ENCODE data around the gene GRIK4. TPM values are rescaled to one million over a fixed set of nuclear protein-coding genes. Genes with fewer than 3 reads are reported as not detected.

The GRIK4 gene
- polyA plus RNA-seq, 1 of the 3 experiments (the other 2 are of a cell fraction), result 0.03 TPM

GRCh38 chr11:120501440-120501839, 10.1 kb upstream of the GRIK4 start:
- no peaks in the 10 kb centered on the region for H3K36me3 ChIP-seq (replicated peaks in 1 of 2; ENCODE audit: control insufficient read depth in 1 of 2, insufficient read depth in 2 of 2, low read length in 1 of 2)
- H3K27me3 ChIP-seq (ENCODE audit: insufficient read depth), result no peaks in the 10 kb centered on the region
- H3K9me3 ChIP-seq, result no peaks in the 10 kb centered on the region
- ChIA-PET POLR2A (interaction anchor here (0.6 kb wide), 1 partner anchor 176 kb away, joined by 3 read pairs; no protein-coding TSS in a partner anchor), CTCF (interaction anchor here (0.8 to 4.6 kb wide), 9 partner anchors 10 to 609 kb away, joined by 3 to 42 read pairs (median 4); partner anchors contain the start of gene GRIK4)
- no peaks in the 10 kb centered on the region for H3K4me1 ChIP-seq (ENCODE audit: control insufficient read depth in 1 of 2, insufficient read depth in 2 of 2, low read depth in 1 of 2, low read length in 1 of 2)
- no peak overlapping the region for H3K9ac ChIP-seq
- no peak for DNase-seq
- no peak overlapping the region for H3K4me2 ChIP-seq
- no peak overlapping the region for H3K27ac ChIP-seq (ENCODE audit: low read depth in 2 of 2, low read length in 1 of 2)
- H3F3A ChIP-seq (replicated peaks; ENCODE audit: insufficient read depth), result peaks cover 5% of the 10 kb centered on the region
- no peaks in the 10 kb centered on the region for H4K20me1 ChIP-seq (ENCODE audit: insufficient read depth)
- WGBS (ENCODE audit: low lambda C conversion rate), result 81% methylated on average over 2 of the region's 2 CpGs
- TF ChIP-seq MEF2A (IDR thresholded peaks at IDR 0.05; ENCODE audit: borderline replicate concordance, low read depth) (no peak), SIN3A (IDR thresholded peaks at IDR 0.05; ENCODE audit: borderline replicate concordance, low read depth, low read length) (no peak), MXI1 (IDR thresholded peaks at IDR 0.05; ENCODE audit: low read depth, low read length) (no peak), RFX5 (IDR thresholded peaks at IDR 0.05; ENCODE audit: low read length) (no peak), POLR2AphosphoS5 (IDR thresholded peaks at IDR 0.05; ENCODE audit: low read depth, low read length) (no peak), TAF1 (IDR thresholded peaks at IDR 0.05; ENCODE audit: borderline replicate concordance, low read depth, low read length) (no peak), JUND (IDR thresholded peaks at IDR 0.05) (no peak), USF1 (IDR thresholded peaks at IDR 0.05; ENCODE audit: borderline replicate concordance, low read depth) (no peak), EZH2phosphoT487 (IDR thresholded peaks at IDR 0.05; ENCODE audit: borderline replicate concordance, low read depth) (no peak)
- H2AFZ ChIP-seq (ENCODE audit: low read depth), result no peak overlapping the region
- H3K4me3 ChIP-seq (ENCODE audit: low read depth in 2 of 2, low read length in 1 of 2), result no peak overlapping the region
- no peaks in the 10 kb centered on the region for H3K9me2 ChIP-seq
- H3K79me2 ChIP-seq (ENCODE audit: insufficient read depth), result no peaks in the 10 kb centered on the region

DNA sequence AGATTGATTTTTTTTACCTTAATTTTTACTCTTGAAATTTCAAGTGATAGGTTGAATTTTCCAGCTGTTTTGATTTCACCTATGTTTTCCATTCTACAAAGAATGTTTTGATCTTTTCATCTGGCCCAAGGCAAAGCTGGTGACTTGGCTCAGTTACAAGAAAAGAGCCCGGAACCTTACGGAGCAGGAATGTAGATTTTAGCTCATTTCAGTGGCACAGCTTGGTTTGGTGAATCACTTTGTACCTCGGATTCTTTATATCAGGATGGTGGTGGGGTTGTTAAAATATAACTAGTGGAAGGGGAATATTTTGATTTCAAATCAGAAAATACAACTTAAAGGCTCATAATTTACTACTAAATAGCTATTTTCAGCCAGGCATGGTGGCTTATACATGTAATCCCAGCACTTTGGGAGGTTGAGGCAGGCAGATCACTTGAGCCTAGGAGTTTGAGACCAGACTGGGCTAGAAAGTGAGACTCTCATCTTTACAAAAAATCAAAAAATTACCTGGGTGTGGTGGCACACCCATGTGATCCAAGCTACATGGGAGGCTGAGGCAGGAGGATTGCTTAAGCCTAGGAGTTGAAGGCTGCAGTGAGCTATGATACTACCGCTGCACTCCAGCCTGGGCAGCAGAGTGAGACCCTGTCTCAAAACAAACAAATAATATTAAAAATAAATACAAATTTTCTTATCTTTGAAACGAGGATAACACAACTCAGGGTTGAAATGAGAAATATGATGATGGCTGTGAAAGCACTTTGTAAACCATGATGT, 9.4 kb upstream of the GRIK4 start:
- CTCF ChIA-PET, result interaction anchor here (0.9 to 4.6 kb wide), 9 partner anchors 9 to 609 kb away, joined by 3 to 42 read pairs (median 5); partner anchors contain the start of genes ARHGEF12 and GRIK4
- Histone ChIP-seq H3K4me1 (ENCODE audit: control insufficient read depth in 1 of 2, insufficient read depth in 2 of 2, low read depth in 1 of 2, low read length in 1 of 2) (no peaks in the 10 kb centered on the region), H3K9ac (no peak overlapping the region), H3K4me3 (ENCODE audit: low read depth in 2 of 2, low read length in 1 of 2) (no peak overlapping the region), H4K20me1 (ENCODE audit: insufficient read depth) (no peaks in the 10 kb centered on the region), H3K4me2 (no peak overlapping the region), H3K9me2 (no peaks in the 10 kb centered on the region), H3K36me3 (replicated peaks in 1 of 2; ENCODE audit: control insufficient read depth in 1 of 2, insufficient read depth in 2 of 2, low read length in 1 of 2) (no peaks in the 10 kb centered on the region), H3K27me3 (ENCODE audit: insufficient read depth) (no peaks in the 10 kb centered on the region), H3K27ac (ENCODE audit: low read depth in 2 of 2, low read length in 1 of 2) (no peak overlapping the region), H3K79me2 (ENCODE audit: insufficient read depth) (no peaks in the 10 kb centered on the region), H2AFZ (ENCODE audit: low read depth) (no peak overlapping the region), H3F3A (replicated peaks; ENCODE audit: insufficient read depth) (peaks cover 5% of the 10 kb centered on the region), H3K9me3 (no peaks in the 10 kb centered on the region)
- 76% methylated on average over 5 of the region's 5 CpGs for WGBS (ENCODE audit: low lambda C conversion rate)
- DNase-seq, result no peak
- POLR2A ChIA-PET, result no interaction called here
- TF ChIP-seq, protein P1, sequence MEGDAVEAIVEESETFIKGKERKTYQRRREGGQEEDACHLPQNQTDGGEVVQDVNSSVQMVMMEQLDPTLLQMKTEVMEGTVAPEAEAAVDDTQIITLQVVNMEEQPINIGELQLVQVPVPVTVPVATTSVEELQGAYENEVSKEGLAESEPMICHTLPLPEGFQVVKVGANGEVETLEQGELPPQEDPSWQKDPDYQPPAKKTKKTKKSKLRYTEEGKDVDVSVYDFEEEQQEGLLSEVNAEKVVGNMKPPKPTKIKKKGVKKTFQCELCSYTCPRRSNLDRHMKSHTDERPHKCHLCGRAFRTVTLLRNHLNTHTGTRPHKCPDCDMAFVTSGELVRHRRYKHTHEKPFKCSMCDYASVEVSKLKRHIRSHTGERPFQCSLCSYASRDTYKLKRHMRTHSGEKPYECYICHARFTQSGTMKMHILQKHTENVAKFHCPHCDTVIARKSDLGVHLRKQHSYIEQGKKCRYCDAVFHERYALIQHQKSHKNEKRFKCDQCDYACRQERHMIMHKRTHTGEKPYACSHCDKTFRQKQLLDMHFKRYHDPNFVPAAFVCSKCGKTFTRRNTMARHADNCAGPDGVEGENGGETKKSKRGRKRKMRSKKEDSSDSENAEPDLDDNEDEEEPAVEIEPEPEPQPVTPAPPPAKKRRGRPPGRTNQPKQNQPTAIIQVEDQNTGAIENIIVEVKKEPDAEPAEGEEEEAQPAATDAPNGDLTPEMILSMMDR (IDR thresholded peaks at IDR 0.05), result no peak
- TF ChIP-seq, protein P2, sequence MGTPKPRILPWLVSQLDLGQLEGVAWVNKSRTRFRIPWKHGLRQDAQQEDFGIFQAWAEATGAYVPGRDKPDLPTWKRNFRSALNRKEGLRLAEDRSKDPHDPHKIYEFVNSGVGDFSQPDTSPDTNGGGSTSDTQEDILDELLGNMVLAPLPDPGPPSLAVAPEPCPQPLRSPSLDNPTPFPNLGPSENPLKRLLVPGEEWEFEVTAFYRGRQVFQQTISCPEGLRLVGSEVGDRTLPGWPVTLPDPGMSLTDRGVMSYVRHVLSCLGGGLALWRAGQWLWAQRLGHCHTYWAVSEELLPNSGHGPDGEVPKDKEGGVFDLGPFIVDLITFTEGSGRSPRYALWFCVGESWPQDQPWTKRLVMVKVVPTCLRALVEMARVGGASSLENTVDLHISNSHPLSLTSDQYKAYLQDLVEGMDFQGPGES (IDR thresholded peaks at IDR 0.05; ENCODE audit: low read depth, low read length), result no peak
- TF ChIP-seq USF2 (IDR thresholded peaks at IDR 0.05; ENCODE audit: borderline replicate concordance, low read depth, low read length) (no peak), TAF1 (IDR thresholded peaks at IDR 0.05; ENCODE audit: borderline replicate concordance, low read depth, low read length) (no peak), FOXJ3 (CRISPR knock-in tag; IDR thresholded peaks at IDR 0.05) (no peak), USF1 (IDR thresholded peaks at IDR 0.05; ENCODE audit: borderline replicate concordance, low read depth) (no peak), CHD2 (IDR thresholded peaks at IDR 0.05; ENCODE audit: low read length, partially characterized antibody) (no peak), RCOR1 (IDR thresholded peaks at IDR 0.05; ENCODE audit: low read length) (no peak), RXRA (IDR thresholded peaks at IDR 0.05; ENCODE audit: borderline replicate concordance, low read depth) (no peak), SMC3 (IDR thresholded peaks at IDR 0.05; ENCODE audit: low read depth, low read length) (no peak)

Data from SK-N-SH (cell line).